Keratinocyte (primary cell): ENCODE results near the gene OR9A4.

Experiments
- CTCF ChIP-seq, 3 experiments: IDR thresholded peaks in 1 of 3; conservative IDR thresholded peaks in 1 of 3; optimal IDR thresholded peaks in 1 of 3; 2 replicates in 2 of 3; 3 replicates in 1 of 3; pipeline versions ENCODE3 to v1.5.1; 2011; ENCODE audit warnings: low read length in 3 of 3, mild to moderate bottlenecking in 3 of 3, moderate library complexity in 2 of 3, control low read depth in 1 of 3, inconsistent platforms in 1 of 3; ENCODE audit not compliant: insufficient read depth in 2 of 3; ENCODE audit errors: extremely low read depth in 1 of 3
- EZH2 ChIP-seq: IDR thresholded peaks from one replicate; pipeline ENCODE4 v1.6.1; 2012; ENCODE audit warnings: inconsistent platforms, mild to moderate bottlenecking, low read length, moderate library complexity

DNA sequence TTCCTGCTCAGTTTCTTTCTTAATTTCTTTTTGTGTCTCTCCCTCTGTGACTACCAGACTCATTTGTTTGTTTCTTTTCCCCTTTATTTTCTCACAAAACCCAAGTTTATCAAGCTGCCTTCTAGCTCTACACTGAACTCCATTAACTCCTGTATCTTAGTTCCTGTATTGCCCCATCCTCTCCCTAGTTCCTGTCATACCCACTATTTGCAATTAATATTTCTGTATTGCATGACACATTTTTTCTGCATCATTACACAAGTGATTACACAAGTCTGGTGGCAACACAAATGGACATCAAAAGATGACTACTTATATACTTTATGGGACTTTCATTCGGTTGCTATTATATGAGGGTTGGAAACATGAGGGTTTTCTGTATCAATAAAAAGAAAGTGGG lies 26.9 kb upstream of the OR9A4 start:
- no peak for TF ChIP-seq CTCF (optimal IDR thresholded peaks at IDR 0.05 in 1 of 3, IDR thresholded peaks at IDR 0.05 in 1 of 3, conservative IDR thresholded peaks at IDR 0.05 in 1 of 3; ENCODE audit: extremely low read depth in 1 of 3, insufficient read depth in 2 of 3, low read length in 3 of 3)
- TF ChIP-seq EZH2: no peak
